NCI-H128 (cell line): ENCODE measurements around the gene EFCAB6.
"Not testable (repeated sequence)": the region's sequence is repeated elsewhere in the genome, so short reads cannot be mapped to it uniquely, and the experiment has no call there.

Source experiments
- DNase-seq: peaks from one replicate; lab custom pipeline; 2025; ENCODE audit not compliant: unreplicated experiment; lab: John Stamatoyannopoulos, UW

Gene EFCAB6

GRCh38 chr22:43723816-43724215, 88.3 kb downstream of the EFCAB6 start:
- DNase-seq, result no peak

- DNase-seq, result no peak
Measured at GRCh38 chr22:43722444-43722843, 89.7 kb downstream of the EFCAB6 start.

GRCh38 chr22:43720716-43721115, 91.4 kb downstream of the EFCAB6 start:
- no peak for DNase-seq

DNA sequence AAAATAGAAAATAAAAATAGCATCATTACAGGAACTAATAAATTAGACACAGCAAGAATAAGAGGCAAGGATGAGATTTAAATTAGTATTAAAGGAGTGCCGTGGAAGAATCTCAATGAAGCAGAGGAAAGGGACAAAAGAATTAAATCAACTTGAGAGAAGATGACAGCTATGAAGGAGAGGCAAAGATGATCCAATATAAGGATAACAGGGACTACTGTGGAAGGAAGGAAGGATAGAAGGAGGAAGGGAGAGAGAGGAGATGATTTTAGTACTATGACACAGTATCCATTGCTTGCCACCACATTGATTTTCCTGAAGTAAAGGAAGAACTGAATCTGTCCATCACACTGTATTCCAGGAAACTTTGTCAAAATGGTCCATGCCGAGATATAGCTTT, 98.0 kb downstream of the EFCAB6 start:
- no peak for DNase-seq

- DNase-seq, result no peak
Measured at GRCh38 chr22:43711681-43712080, 100.4 kb downstream of the EFCAB6 start.

DNA sequence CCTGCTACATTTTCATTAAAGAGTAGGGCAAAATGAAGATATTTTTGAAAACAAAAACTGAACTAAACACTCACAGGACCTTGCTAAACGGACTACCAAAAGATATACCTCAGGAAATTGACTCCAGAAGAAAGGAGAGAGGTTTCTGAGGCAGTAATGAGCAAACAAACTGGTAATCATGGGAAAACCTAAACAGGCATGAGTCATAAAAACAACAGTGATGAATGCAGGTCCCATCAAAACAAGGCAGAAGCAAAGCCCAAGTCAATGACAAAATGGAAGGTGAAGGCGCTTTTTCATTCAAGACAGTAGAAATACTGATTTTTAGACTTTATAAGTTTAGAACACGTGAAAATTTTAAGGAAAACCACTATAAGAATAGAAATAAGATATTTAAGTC, 104.5 kb downstream of the EFCAB6 start:
- no peak for DNase-seq

DNA sequence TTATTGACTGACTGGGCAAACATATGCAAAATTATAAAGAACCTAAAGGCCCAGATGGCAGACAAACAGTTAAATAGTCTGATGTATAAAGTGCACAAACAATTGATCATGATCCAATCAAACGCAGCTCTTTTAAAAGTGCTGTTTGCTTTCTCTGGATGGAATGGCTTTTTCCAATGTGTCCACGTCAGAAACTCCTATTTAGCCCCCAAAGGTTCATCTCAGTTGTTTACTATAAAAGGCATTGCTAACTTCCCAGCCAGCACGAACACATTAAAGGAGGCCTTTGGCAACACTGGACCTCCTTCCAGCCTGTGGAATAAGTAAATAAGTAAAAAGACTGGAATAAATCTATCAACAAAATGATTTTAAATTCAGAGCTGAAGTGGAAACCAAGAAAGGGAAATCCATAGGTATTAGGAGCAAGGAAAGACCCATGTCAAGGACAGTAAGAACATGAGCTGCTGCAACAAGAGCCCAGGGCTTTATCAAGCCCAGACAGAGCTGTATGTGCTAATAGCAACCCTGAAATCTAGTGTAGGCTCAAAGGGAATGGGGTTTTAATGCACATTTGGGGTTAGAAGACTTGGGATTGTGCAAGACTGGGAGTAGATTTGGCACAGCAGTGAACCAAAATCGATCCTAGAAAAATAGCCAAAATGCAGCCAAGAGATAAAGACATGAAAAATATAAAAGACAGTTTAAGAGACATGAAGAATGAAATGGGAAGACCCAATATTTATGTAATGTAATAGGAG, 105.4 kb downstream of the EFCAB6 start:
- DNase-seq, result no peak

GRCh38 chr22:43706151-43706550, 106.0 kb downstream of the EFCAB6 start:
- DNase-seq, result no peak

DNA sequence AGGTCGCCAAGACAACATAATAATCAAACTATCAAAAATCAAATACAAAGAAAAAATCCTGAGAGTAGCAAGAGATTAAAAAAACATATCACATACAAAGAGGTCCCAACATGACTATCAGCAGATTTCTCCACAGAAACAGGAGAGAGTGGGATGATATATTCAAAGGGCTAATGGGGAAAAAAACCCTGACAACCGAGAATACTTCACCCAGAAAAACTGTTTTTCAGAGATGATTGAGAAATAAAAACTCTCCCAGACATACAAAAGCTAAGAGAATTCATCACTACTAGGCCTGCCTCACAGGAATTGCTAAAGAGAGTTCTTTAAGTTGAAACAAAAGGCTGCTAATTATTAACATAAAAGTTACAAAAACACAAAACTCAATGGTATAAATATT, 108.1 kb downstream of the EFCAB6 start:
- DNase-seq, result no peak

DNA sequence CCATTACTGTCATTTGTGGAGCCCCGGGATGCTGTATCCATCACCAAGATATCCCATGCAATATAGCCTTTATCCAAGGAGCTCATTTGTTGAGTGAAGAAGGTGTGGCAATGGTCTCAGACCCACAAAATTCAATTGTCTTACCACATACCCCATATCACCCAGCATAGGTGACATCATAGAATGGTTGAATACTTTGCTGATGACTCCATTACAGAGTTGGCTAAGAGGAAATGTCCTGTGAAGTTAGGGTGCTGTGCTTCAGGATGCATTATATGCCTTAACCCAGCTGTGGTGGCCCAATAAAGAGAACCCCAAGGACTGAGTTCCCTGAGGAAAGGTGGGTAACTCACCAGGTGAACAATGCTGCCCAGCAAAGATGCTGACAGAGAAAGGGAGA, 113.7 kb downstream of the EFCAB6 start:
- DNase-seq, result no peak

DNA sequence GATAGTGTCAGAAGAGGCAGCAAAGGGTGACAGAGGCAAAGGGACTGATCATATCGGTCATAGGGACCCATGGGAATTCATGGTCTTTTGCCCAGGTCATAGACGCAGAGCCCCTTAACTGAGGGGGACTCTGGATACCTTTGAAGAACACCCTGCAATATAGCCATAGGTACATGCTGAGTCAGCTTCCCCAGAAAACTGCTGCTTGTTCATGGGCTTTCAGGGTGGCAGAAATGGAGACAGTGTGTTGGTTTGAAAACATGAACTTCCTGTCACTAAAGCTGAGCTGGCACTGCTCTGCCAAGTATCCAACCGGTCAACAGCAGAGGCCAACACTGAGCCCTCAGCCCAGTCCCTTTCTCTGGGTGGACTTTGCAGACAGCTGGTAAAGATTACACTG, 114.2 kb downstream of the EFCAB6 start:
- no peak for DNase-seq

- DNase-seq, result no peak
Measured at GRCh38 chr22:43693249-43693648, 118.9 kb downstream of the EFCAB6 start.

DNA sequence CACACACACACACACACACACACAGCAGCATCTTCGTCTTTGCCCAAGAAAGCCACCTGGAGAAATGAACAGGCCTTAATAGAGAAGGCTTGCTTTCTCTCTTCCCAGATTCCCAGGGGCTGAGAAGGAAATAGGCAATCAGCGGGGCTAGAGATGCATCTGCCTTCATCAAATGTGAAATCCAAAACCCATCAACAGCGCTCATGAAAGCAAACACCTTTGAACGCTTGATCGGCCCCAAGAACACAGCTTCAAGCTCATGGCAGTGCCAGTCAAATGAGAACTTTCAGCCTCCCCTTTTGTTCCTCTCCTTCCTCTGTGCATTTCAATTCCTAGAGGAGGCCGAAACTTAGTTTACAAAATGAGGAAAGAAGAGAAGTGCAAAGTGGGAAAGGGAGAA, 122.7 kb downstream of the EFCAB6 start:
- peak; percentile 32 for DNase-seq

DNA sequence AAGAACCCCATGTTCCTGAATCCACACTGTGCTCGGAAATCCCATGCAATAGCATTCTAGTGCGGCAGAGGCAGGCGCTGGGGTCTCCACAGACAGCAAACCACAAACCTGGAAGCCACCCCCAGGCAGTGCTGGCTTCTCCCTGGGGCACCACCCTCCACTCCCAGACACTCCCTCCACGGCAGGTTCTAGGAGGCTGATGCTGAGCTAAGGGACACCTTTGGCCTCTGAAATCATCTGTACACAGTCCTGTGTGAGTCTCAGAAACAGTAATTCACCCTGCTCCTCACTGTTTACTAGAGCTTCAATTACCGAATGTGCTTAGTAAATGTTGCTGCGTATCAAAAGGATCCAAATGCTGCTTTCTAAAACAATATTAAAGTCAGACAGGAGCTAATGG, 129.3 kb downstream of the EFCAB6 start:
- no peak for DNase-seq

DNA sequence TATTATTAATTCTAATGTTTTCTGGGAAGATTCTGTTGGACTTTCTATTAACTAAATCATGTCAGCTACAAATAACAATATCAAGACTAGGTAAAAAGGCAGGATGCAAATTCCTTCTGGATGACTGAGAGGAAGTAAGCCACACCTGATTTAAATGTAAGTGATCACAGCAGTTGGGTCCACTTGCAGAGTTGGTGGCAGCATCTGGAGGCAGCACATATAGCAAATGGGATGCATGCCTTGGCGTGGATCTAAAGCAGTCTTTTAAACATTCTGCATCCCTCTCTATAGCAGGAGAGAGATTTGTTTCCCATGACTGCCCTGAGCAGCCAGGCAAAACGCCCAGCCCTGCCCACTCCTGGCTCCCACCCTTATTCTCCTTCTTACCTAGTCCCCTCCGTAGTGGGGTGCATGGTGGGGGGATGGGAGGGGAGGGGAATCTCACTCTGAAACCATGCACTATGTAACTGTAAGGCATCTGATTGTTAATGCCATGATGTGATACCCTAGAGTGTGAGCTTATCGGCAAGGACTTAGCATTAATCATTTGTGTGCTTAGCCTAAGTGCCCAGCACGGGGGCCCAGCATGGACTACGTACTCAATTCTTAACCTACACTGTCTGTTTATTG, 130.3 kb downstream of the EFCAB6 start:
- DNase-seq, result no peak

DNA sequence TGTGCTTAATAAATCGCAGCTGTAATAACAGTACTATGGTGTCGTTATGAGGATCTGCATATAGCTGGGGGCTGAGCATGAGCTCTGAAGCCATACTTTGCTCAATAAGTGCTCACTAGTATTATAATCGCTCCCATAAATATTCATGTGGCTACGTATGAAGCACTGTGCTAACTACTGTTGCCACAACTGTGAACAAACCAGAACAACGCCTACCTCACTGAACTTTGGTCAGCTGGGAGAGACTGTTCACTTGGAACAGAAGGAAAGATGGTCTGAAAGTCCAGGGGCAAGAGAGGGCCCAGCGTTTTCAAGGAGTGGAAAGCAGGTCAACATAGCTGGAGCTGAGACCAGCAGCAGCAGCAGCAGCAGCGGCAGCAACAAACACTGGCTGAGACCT, 141.6 kb downstream of the EFCAB6 start:
- no peak for DNase-seq

DNA sequence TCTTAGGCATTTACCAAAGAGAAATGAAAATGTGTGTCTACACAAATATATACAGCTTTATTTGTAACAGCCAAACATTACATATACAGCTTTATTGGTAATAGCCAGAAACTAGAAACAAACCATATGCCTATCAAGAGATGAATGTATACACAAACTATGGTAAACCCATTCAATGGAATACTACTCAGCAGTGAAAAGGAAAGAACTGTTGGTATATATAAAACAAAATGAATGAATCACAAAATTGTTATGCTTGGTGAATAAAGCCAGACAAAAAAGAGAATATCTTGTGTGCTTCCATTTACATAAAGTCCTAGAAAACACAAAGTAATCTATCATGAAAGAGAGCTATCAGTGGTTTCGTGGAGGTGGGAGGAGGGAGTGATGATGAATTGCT, 142.9 kb downstream of the EFCAB6 start:
- no peak for DNase-seq

- DNase-seq, result no peak
Measured at GRCh38 chr22:43667656-43668055, 144.4 kb downstream of the EFCAB6 start.

DNA sequence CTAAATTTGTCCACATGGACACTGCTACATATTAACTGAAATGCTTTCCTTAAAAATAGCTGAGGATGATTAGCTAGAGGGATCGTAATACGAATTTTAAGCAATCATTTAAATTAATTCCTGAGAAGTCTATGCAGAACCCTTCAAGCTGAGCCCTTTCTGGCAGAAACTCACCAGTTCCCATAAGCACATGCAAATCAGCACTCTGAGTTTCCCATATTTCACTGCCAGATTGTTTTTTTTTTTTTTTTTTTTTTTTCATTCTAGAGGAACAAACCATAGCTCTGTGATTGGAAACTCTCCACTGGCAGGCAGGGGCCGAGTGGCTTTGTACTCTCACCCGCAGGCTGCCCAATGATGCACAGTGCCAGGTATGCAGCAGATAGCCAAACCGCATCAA, 145.6 kb downstream of the EFCAB6 start:
- DNase-seq, result no peak

GRCh38 chr22:43658823-43659222, 153.3 kb downstream of the EFCAB6 start:
- no peak for DNase-seq

DNA sequence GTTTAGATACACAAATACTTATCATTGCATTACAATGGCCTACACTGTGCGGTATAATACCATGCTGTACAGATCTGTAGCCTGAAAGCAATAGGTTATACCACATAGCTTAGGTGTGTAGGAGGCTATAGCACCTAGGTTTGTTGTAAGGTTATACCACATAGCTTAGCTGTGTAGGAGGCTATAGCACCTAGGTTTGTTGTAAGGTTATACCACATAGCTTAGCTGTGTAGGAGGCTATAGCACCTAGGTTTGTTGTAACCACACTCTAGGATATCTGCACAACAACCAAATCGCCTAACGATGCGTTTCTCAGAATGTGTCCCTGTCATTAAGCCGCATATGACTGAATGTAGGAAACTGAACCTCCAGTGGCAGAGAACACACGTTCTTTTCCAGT, 155.5 kb downstream of the EFCAB6 start:
- not testable (repeated sequence) for DNase-seq

GRCh38 chr22:43654271-43654670, 157.8 kb downstream of the EFCAB6 start:
- DNase-seq, result no peak

DNA sequence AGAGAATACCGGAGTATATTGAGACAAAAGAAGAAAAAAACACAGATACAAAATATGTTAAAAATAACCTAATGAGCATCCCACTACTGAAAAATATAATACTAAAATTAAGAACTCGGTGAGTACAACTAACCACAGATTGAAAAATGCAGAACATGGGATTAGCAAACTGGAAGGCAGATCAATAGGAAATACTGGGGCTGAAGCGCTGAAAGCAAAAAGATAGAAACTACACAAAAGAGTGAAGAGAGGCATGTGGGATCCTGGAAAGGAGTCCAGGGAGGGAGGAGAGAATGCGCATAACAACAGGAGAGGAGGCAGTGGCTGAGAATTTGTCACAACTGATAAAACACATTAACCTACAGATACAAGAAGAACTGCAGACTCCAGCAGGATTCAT, 159.3 kb downstream of the EFCAB6 start:
- DNase-seq, result no peak
